VCaP (cell line): Measurements from ENCODE around the gene CHSY3.

Experiments used
- H3K27ac ChIP-seq: fragments of 450-650 bp; 2 replicates; pipeline ENCODE4 v1.5.1; 2017
- TF ChIP-seq, protein P1 (sequence below): fragments of 450-650 bp; conservative IDR thresholded peaks from 2 replicates; pipeline ENCODE4 v1.5.1; 2017; ENCODE audit warnings: mild to moderate bottlenecking, moderate library complexity

The CHSY3 gene

DNA sequence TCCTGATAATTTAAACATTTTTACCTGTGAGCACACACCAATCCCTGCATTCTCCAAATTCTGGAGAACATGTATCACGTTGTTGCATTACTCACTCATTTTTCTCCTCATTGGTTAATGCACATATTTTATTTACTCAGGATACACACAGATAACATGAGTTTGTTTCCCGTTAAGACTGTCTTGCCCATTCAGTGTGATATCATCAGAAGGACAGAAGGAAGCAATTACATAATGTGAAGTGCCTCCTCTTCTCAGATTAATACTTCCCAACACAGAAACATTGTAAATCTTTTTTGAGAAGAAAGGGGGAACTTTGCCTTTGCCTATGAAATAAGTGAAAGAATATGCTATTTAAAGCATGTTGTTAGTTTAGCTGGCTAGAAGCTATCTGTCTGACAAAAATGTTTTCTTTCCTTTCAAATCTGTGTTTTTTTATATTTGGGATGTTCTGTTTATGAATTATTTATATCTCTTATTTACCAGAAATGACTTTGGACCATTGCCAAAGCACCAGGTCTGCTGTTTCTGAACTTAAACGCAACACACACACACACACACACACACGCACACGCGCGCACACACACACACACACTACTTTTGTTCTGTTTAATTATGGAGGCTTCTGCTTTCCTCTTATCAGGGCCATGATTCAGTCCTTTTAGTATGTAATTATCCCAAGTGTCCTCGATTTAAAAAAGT, 186.5 kb downstream of the CHSY3 start:
- TF ChIP-seq, protein P1, sequence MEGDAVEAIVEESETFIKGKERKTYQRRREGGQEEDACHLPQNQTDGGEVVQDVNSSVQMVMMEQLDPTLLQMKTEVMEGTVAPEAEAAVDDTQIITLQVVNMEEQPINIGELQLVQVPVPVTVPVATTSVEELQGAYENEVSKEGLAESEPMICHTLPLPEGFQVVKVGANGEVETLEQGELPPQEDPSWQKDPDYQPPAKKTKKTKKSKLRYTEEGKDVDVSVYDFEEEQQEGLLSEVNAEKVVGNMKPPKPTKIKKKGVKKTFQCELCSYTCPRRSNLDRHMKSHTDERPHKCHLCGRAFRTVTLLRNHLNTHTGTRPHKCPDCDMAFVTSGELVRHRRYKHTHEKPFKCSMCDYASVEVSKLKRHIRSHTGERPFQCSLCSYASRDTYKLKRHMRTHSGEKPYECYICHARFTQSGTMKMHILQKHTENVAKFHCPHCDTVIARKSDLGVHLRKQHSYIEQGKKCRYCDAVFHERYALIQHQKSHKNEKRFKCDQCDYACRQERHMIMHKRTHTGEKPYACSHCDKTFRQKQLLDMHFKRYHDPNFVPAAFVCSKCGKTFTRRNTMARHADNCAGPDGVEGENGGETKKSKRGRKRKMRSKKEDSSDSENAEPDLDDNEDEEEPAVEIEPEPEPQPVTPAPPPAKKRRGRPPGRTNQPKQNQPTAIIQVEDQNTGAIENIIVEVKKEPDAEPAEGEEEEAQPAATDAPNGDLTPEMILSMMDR: no peak
- no peak overlapping the region for H3K27ac ChIP-seq

DNA sequence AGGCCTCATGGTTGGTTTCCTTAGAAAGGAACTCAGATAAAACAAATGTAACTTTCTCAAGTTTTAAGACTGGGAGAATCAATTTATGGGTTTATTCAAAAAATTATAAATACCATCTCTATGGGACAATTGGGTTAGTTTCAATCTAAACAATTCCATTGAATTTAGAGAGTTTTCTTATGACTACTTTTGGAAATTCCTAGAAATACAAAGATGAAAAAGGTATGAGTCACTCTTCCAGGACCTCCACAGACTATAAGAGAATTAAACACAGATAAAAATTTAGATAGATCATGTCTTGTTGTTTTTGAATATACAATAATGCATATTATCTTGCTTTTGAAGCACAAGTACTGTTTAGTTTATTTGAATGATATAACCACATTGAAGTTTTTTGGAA, 188.7 kb downstream of the CHSY3 start:
- H3K27ac ChIP-seq: no peak overlapping the region
- TF ChIP-seq, protein P1: no peak

DNA sequence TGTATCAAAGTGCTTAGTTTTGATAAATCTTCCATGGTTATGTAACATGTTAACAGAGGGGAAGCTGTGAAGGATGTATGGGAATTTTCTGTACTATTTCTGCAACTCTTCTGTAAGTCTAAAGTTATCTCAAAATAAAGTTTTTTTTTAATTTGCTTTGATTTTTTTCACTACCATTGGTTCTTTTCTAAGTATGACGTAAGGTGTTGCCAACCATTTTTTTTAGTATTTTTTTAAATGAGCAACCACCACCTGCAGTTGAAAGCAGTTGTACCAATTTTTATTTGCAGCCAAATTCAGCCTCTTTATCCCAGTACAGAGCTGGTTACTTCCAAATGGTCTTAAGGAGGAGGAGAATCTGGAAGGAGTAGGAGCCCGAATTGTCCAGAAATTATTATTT, 192.2 kb downstream of the CHSY3 start:
- no peak overlapping the region for H3K27ac ChIP-seq

DNA sequence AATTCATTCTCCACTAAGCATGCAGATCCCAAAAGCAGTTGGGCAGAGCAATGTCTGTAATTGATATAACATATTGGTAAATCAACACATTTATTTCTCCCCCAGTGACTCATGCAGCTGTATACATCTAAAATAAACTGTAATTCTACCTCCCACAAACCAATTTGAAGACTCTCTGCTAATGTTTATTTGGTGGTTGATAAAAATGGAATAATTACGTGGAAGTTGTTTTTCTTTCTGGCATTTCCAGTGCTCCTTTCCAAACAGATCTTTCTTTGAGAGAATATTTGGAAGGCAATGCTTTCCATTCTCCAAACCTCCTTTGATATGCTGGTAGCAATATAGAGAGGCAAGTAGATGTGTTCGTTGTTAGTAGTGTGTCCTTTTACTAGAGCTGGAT, 194.7 kb downstream of the CHSY3 start:
- TF ChIP-seq, protein P1: no peak
- H3K27ac ChIP-seq: no peak overlapping the region

More for the DNA sequence above, 192.2 kb downstream of the CHSY3 start:
- TF ChIP-seq, protein P1: no peak

DNA sequence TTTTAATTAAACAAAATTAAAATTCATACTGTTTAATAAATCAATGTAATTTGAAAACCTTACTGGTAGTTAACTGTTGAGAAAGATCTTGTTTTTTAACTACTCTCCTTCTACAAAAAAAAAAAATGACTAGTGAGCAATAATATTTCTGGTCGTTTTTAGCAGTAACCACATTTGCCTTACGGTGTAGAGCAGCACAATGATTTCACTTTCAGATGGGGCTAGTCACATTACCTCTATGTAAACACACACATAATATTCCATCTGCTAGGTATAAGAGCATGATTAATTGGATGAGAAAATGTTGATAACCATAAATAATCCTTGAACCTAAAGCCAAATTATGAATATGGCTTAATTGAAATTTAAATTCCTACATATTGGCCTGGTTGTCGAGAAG, 198.1 kb downstream of the CHSY3 start:
- TF ChIP-seq, protein P1: no peak
- no peak overlapping the region for H3K27ac ChIP-seq

DNA sequence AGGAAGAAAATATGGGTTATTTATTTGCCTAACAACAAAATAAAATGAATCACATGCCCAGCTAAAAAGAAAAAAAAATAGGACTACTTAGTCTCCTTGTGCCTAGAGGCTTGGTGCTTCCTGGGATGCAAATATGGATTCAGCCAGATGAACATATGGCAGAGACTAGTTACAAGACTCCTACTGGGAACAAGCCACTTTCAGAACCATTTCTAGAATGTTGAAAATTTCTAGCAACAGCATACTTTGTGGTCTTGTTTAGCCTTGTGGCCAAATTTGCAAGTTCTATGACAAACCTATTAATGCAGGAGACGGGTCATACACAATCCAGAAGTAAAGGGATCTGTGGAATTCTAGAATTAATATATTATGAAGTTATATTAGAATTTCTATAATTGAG, 198.7 kb downstream of the CHSY3 start:
- TF ChIP-seq, protein P1: no peak
- no peak overlapping the region for H3K27ac ChIP-seq

DNA sequence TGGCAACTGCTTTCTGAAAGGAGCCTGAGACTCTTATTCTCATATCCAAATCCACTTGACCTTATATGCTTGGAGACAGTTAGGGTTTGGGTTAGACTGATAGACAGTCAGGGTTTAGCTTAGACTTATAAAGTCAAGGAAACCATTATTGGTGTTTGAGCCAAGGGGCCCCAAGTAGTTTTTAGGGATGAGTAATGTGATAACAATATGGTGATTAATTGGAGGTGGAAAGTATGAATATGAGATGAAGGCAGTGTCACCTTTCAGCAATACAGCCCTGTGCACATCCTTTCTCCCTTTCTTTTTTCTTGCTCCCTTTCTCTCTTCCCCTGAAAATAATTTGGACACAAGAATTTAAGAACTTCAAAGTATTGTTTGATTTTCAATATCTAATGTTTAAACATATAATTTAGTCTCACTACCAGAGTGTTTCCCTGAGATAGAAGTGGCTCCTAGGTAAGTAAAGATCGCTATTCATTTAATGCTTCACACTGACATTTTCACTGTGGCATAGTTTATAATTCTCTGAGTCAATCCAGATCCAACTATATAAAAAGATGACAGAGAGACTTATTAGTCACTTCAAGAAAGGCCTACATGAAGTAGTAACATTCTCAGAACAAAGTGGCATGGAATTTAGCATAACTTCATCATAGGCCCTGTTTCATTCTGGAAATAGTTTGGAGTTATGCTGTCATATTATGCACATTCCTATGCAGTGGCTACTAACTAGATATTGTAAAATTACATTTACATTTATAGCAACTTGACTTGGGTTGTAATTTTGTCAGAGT, 200.8 kb downstream of the CHSY3 start:
- TF ChIP-seq, protein P1: no peak

More for the DNA sequence above, 200.8 kb downstream of the CHSY3 start:
- no peak overlapping the region for H3K27ac ChIP-seq
